PC-9 (cell line): ENCODE results near the gene ABCA12. TPM values are rescaled to one million over a fixed set of nuclear protein-coding genes. Genes with fewer than 3 reads are reported as not detected.

Source experiments
- BruUV-seq: library from RNA; stranded (reverse); fragments of 400-500 nt; replicated peaks from 2 replicates; lab custom pipeline; 2021; lab: Mats Ljungman, UMichigan
- CTCF ChIA-PET: fragments of 300-600 bp; sonication (Branson Sonifier 250); formaldehyde crosslinking; loops from one replicate; lab custom pipeline; 2022; ENCODE audit warnings: antibody characterized with exemption; lab: Charles Lee
- POLR2A ChIA-PET: fragments of 300-600 bp; sonication (Branson Sonifier 250); formaldehyde crosslinking; loops from one replicate; lab custom pipeline; 2022; ENCODE audit warnings: antibody characterized with exemption; ENCODE audit not compliant: unreplicated experiment; lab: Charles Lee
- DNase-seq, 2 experiments: peaks; one replicate each; pipeline versions ENCODE4 v3.0.0 to v3.0.0-alpha.2; 2015 to 2022; ENCODE audit warnings: mixed read lengths in 1 of 2
- H2AFZ ChIP-seq: fragments of 200-600 bp; sonication (generic); 2 replicates; pipeline ENCODE4 v1.8.1; 2017; ENCODE audit warnings: antibody characterized with exemption
- H3F3A ChIP-seq: fragments of 200-600 bp; sonication (generic); 2 replicates; pipeline ENCODE4 v1.8.1; 2017; ENCODE audit warnings: antibody characterized with exemption, mild to moderate bottlenecking, low read depth; ENCODE audit not compliant: insufficient read depth
- H3K27ac ChIP-seq: fragments of 200-600 bp; sonication (generic); 2 replicates; pipeline ENCODE4 v1.6.1; 2016; ENCODE audit warnings: mixed run types
- H3K27me3 ChIP-seq: fragments of 200-600 bp; sonication (generic); 2 replicates; pipeline ENCODE4 v1.6.1; 2016; ENCODE audit warnings: low read depth, mixed run types; ENCODE audit not compliant: insufficient read depth
- H3K36me3 ChIP-seq: fragments of 200-600 bp; sonication (generic); 2 replicates; pipeline ENCODE4 v1.6.1; 2016; ENCODE audit warnings: low read depth, mixed run types
- H3K4me1 ChIP-seq: fragments of 200-600 bp; sonication (generic); replicated peaks from 2 replicates; pipeline ENCODE4 v1.6.1; 2016; ENCODE audit warnings: mixed run types; ENCODE audit not compliant: insufficient read depth
- H3K4me2 ChIP-seq: fragments of 200-600 bp; sonication (generic); 2 replicates; pipeline ENCODE4 v1.6.1; 2017; ENCODE audit warnings: mixed run types
- H3K4me3 ChIP-seq: fragments of 200-600 bp; sonication (generic); 2 replicates; pipeline ENCODE4 v1.6.1; 2016; ENCODE audit warnings: mixed run types
- H3K79me2 ChIP-seq: fragments of 200-600 bp; sonication (generic); 2 replicates; pipeline ENCODE4 v1.6.1; 2017; ENCODE audit warnings: low read depth, mixed run types
- H3K9me2 ChIP-seq: fragments of 200-600 bp; sonication (generic); 2 replicates; pipeline ENCODE4 v1.8.1; 2017; ENCODE audit warnings: mild to moderate bottlenecking; ENCODE audit not compliant: insufficient read depth
- H3K9me3 ChIP-seq: fragments of 200-600 bp; sonication (generic); 2 replicates; pipeline ENCODE4 v1.8.1; 2016; ENCODE audit warnings: low read depth; ENCODE audit not compliant: insufficient read depth
- H4K20me1 ChIP-seq: fragments of 200-600 bp; sonication (generic); 2 replicates; pipeline ENCODE4 v1.8.1; 2017; ENCODE audit not compliant: insufficient read depth
- CTCF ChIP-seq: fragments of 200-600 bp; sonication (generic); conservative IDR thresholded peaks from 2 replicates; pipeline ENCODE4 v1.6.1; 2017; ENCODE audit warnings: mixed run types, antibody characterized with exemption, mild to moderate bottlenecking, moderate library complexity
- EZH2 ChIP-seq: fragments of 200-600 bp; sonication (generic); IDR thresholded peaks from 2 replicates; pipeline ENCODE4 v1.8.0; 2017; ENCODE audit warnings: antibody characterized with exemption, low read depth
- intact Hi-C: fragments of 100-400 bp; cut with micrococcal nuclease; formaldehyde crosslinking; loops from one replicate; pipeline ENCODE4 v1.10.0; 2022; ENCODE audit not compliant: unreplicated experiment
- total RNA-seq: library from RNA; stranded (reverse); gene quantifications from 2 replicates; pipeline ENCODE4 v1.2.3, GENCODE V29; 2021

The ABCA12 gene
- total RNA-seq, 1 experiment from 2014 or later, result 2.0 TPM

DNA sequence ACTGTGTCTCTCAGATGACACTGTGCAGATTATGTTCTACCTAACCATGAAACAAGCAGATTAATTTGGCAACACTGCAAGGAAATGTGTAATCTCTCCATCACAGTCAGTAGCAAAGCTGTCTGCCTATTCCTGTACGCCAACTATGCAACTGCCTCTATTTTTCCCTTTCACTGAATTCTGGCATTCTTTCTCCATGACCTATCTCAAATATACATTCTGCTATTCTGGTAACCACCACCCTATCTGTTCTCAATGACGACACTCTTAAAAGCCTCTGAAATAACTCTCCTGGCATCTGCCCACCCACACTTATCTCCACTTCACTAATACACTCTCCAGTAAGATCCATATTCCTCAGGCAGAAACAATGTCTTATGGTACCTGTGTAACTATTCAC lies 78.7 kb downstream of the ABCA12 start:
- Histone ChIP-seq H3K27ac (no peak overlapping the region), H3K4me1 (no peaks in the 10 kb centered on the region), H3F3A (no peaks in the 10 kb centered on the region), H2AFZ (no peak overlapping the region), H3K79me2 (no peaks in the 10 kb centered on the region), H3K27me3 (no peaks in the 10 kb centered on the region), H4K20me1 (no peaks in the 10 kb centered on the region), H3K9me2 (no peaks in the 10 kb centered on the region), H3K9me3 (no peaks in the 10 kb centered on the region), H3K4me2 (no peak overlapping the region), H3K4me3 (no peak overlapping the region), H3K36me3 (no peaks in the 10 kb centered on the region)
- no peak for DNase-seq
- TF ChIP-seq EZH2 (no peak), CTCF (no peak)
- intact Hi-C loops, result no loop called here
- ChIA-PET POLR2A (no interaction called here), CTCF (no interaction called here)
- BruUV-seq, result no TSS peak

GRCh38 chr2:215055891-215056290 lies 82.5 kb downstream of the ABCA12 start:
- no peak overlapping the region for H3K27ac ChIP-seq
- H3K4me1 ChIP-seq, result no peaks in the 10 kb centered on the region
- H3K9me2 ChIP-seq, result no peaks in the 10 kb centered on the region
- no peaks in the 10 kb centered on the region for H3K79me2 ChIP-seq
- H3F3A ChIP-seq, result no peaks in the 10 kb centered on the region
- ChIA-PET CTCF (no interaction called here), POLR2A (interaction anchor here (0.6 kb wide), 2 partner anchors 16 to 333 kb away, joined by 5 to 8 read pairs; no protein-coding TSS in a partner anchor)
- no peaks in the 10 kb centered on the region for H3K36me3 ChIP-seq
- no peaks in the 10 kb centered on the region for H3K9me3 ChIP-seq
- TF ChIP-seq CTCF (no peak), EZH2 (no peak)
- intact Hi-C loops, result no loop called here
- no peak overlapping the region for H2AFZ ChIP-seq
- H3K4me3 ChIP-seq, result no peak overlapping the region
- H4K20me1 ChIP-seq, result no peaks in the 10 kb centered on the region
- H3K4me2 ChIP-seq, result no peak overlapping the region
- H3K27me3 ChIP-seq, result no peaks in the 10 kb centered on the region
- no TSS peak for BruUV-seq
- DNase-seq, result no peak

GRCh38 chr2:215052810-215053209 lies 85.6 kb downstream of the ABCA12 start:
- Histone ChIP-seq H3K9me2 (no peaks in the 10 kb centered on the region), H3K27me3 (no peaks in the 10 kb centered on the region), H3K4me2 (no peak overlapping the region), H3K79me2 (no peaks in the 10 kb centered on the region), H4K20me1 (no peaks in the 10 kb centered on the region), H3F3A (no peaks in the 10 kb centered on the region), H3K36me3 (no peaks in the 10 kb centered on the region), H3K27ac (no peak overlapping the region), H2AFZ (no peak overlapping the region), H3K9me3 (0 out of 2 replicates have a peak, but pooled peaks cover 2% of the 10 kb centered on the region), H3K4me3 (no peak overlapping the region), H3K4me1 (no peaks in the 10 kb centered on the region)
- no TSS peak for BruUV-seq
- TF ChIP-seq CTCF, result no peak
- no peak for DNase-seq
- POLR2A ChIA-PET, result no interaction called here
- CTCF ChIA-PET, result no interaction called here
- intact Hi-C loops, result no loop called here
